Measurements from ENCODE around the gene NRM.
"Not testable (repeated sequence)": the region's sequence is repeated elsewhere in the genome, so short reads cannot be mapped to it uniquely, and the experiment has no call there.

NRM gene

DNA sequence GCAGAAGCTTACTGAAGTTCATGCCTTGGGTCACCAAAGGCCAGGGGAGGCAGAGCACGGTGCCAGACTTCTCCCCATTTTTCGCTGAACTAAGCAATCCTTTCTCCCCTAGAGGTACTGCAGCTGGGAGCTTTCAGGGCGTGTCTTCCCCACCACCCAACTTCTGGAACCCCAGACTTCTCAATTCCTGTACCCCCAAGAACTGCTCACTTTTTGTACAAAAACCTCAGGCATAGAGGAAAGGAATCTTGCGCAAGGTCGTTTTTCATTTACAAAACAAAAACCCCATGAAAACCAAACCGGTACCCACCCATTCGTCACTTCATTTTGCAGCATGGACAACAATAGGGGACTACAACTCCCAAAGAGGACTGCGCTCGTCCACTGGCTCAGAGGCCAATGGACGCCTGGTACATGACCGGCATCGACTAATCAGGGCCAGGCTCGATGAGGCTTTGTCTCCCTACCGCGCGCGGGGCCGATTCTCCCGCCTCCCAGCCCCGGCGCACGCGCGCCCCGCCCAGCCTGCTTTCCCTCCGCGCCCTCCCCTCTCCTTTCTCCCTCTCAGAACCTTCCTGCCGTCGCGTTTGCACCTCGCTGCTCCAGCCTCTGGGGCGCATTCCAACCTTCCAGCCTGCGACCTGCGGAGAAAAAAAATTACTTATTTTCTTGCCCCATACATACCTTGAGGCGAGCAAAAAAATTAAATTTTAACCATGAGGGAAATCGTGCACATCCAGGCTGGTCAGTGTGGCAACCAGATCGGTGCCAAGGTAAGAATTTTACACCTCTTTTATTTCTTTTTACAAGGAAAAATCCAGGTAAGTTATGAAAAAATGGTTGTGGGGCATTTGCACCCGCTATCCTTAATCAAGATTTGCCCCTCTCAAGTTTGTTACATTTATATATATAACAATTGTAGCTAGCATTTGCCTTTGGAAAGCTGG lies 29.3 kb upstream of the NRM start, which contains the start of gene TUBB:
TUBB (plus strand) TSS at position 562 of the 947 bp plus-strand sequence; CDS start at position 717, 155 bp downstream.
- peak; percentile 99 for DNase-seq

DNA sequence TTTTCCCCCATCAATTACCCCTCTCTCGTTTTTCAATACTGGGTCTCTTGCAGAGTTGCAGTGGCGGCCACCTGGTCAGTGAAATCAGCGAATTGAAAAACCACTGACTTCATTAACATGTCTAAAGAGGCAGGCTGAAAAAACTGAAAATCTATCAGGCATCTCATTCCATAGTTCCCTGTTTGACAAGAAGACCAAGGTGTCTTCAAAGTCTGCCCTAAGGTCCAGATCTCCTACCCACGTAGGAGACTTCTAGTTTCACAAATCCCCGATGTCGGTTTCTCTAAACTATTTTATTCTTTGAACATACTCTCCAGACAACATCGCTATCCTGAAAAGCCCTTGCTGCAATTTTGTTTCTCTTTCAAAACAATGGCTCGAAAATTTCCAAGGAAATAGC lies 28.6 kb upstream of the NRM start:
- no peak for DNase-seq

GRCh38 chr6:30717845-30718720 lies 27.3 kb upstream of the NRM start:
- DNase-seq = not testable (repeated sequence)

DNA sequence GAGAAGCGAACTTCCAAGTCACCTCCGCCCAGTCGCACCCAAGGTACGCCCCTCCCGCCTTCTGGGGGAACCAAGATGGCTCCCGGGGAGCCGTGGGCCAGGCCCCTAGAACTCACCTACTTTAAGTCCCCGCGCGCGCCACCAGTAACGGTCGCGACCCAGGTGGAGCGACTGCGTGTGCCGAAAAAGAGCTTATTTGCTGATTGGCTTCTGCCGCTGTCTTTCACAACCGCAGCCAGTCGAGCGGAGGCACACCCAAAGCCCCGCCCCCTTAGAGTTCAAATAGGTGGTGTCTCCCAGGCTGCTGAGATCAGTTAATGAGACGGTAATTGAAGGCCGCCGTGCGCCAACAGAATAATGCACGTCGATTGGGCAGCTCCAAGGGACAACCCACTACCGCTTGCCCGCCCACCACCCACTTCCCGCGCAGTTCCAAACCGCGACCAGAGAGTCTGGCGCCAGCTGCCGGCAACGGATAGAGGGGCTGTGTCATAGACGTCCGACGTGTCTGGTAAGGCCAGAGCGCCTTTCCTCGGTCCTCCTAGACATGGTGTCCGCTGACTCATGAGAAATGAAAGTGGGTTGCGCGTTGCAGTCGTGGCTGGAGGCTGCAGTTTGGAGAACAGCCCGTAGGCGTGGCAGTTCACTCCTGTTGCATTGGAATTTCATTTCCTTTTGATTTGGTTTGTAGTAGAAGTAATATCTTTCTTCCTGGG lies 26.5 kb upstream of the NRM start, which contains the start of gene MDC1:
MDC1 (minus strand) TSS at position 153 of the 716 bp plus-strand sequence. CDS start 2,106 bp downstream, outside the sequence.
- DNase-seq = peak; percentile 100

- no peak for DNase-seq
Measured at GRCh38 chr6:30716879-30717128, 26.0 kb upstream of the NRM start.

GRCh38 chr6:30714263-30714662 lies 23.5 kb upstream of the NRM start:
- DNase-seq = no peak

GRCh38 chr6:30712441-30712945 lies 21.7 kb upstream of the NRM start:
- no peak for DNase-seq

GRCh38 chr6:30711758-30712380 lies 21.1 kb upstream of the NRM start:
- DNase-seq = no peak

GRCh38 chr6:30709101-30709868 lies 18.5 kb upstream of the NRM start:
- DNase-seq = no peak

DNA sequence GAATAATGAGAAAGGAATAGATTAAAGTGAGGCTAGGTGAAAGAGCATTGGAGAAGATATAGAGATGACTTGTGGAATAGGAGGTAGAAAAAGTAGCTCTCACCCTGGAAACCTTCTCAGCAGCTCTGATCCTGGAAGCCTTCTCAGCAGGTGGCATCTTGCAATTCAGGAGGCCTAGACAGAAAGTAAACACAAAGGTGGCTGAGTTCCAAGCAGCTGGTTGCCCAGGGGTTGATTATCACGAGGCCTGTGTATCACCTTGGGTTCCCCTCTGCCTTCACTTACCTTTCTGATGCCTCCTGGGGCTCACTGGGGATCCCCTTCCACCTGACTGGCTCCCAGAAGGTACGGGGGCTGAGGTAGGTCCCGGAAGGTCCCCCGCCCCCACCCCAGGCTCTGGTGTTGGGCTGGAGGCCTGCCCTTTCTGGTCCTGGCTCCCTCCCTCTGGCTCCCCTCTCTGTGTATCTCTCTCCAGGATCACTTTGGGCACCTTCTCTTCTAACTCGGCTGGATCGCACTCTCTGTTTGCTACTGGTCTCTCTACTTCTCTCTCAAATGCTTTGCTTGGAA lies 16.6 kb upstream of the NRM start:
- no peak for DNase-seq

- no peak for DNase-seq
Measured at GRCh38 chr6:30705620-30706019, 14.8 kb upstream of the NRM start.

GRCh38 chr6:30703821-30704220 lies 13.0 kb upstream of the NRM start:
- no peak for DNase-seq

DNA sequence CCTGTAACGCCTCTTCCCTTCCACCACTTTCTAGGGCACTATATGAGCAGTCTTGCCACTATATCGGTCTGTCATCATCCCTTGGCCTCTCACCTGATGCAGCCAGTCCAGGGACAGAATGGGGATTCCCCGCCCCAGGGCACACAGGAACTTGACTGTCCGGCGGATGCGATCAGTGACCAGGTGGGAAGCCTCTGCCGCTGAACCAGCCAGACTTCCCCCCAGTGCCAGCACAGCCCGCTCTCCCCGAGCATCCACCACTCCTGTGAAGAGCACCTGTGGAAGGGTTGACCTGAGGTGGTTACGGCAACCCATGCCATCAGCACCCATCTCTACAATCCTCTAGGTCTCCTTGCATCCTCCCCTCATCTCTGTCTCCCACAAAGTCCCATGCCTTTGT lies 12.2 kb upstream of the NRM start:
- DNase-seq = no peak

DNA sequence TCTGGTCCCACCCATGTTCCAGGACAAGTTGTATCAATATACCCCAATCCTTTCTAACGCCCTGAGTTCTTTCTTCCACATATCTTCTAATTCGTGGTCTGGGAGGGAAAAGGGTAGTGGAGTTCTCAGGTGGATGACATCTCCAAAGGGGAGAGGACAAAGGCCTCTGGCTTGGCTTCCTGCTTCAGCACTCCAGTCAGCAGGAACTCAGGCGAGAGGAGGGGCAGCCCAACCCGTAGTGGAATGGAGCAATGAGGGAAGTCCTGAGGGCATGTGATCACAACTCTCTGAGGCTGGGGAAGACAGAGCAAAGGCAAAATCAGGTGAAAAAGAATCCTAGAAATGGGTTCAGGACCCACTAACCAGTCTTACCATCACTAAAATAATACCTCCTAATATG lies 9.6 kb upstream of the NRM start:
- no peak for DNase-seq

- DNase-seq = no peak
Measured at GRCh38 chr6:30696432-30696831, 5.6 kb upstream of the NRM start.

DNA sequence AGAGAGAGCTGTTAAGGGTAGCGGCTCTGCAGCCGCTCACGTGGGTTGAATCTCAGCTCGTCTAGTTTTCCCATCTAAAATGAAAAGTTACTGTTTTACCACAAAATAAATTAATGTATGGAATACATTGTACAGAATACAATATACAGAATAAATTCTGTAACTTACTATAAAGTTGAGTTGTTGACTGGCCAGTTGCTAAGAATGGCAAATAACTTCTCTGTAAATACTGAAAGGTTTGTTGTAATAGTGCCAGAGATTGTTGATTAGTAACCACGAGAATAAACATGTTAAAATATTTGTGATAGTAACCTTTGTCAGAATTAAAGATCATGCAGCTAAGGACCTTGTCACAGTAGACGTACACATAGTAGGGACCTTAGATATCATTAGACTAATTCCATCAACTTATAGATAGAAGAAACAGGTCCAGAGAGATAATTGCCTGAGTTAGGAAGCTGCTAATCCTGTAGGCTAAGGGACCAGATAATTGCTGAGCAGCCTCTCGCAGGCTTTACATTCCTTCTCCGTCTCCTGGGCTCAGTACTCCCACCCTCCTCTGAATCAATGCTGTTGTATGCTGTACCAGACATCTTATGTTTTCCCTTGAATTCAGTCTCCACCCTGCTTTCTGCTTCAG lies 544 bp upstream of the NRM start:
- no peak for DNase-seq

DNA sequence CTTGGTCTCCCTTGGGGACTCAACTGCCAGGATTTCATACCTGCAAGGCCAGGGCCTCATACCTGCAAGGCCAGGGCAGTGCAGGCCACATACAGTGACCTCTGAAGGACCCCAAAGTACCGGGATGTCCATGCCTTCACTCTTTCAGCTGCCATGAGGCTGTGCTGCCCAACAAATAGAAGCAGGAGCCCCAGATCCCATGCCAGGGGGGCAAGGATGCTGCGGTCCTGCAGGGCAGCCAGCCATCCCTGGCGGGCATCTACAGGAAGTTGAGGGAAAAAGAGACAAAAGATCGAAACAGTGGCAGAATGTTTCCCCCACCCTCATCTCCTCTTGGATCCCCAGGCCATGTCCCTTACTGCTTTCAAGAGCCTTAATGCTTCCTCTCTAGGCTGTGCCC lies 799 bp downstream of the NRM start:
- no peak for DNase-seq

DNA sequence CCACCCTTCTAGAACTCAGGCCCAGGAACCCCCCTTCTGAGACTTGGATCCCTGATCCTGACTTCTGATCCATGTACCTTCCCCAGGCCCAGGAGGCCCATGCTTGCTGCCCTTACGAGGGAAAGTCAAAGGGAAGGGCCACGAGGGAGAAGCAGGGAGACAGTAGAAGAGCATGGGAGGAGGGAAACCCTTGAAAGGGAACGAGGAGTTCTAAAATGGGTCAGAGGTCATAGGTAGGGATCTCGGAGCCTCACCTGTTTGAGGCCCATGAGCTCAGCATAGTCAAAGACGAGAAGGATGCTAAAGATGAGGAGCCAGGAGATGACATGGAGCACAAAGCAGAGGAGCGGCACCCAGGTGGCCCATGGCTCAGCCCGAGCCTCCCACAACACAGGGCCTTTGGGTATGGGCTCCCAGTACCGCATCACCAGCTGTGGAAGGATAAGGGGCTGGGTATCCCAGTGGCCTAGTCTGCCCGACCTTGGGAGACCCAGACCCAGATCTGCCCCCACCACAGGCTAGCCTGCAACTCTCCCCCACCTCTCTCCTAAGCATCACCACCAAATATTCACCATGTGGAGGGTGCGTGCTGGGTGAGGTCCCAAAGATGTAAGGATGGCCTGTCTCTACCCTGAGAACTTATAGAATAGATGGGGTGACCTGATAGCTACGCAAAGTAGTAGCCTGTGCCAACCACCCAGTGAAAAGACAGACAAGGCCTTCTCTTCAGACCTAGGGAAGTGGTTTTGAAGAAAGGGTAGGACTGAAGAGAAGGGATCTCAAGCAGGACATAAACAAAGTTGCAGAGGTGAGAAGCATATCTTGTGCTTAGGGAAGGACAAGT lies 1.5 kb downstream of the NRM start:
- no peak for DNase-seq

DNA sequence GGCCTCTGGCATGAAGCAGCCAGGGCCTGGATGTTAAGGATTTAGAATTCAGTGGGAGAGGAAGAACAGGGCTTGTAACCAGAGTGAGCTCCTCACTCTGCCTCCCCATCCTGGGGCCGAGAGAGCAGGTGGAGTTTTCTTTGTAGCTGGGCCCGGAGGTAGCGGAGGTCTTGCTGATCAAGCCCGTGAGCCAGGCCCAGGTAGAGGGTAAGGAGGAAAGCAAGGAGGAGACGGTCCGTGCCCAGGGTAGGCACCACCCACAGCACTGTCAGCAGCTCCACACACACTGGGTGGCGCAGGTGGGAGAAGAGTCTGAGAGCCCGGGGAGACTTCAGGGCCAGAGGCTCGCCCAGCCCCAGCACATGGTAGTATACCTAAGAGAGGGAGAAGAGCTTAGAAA lies 2.2 kb downstream of the NRM start:
- DNase-seq = no peak

Data from OCI-M1 (cell line).